ENCODE measurements around the gene RAB35.

Gene RAB35

DNA sequence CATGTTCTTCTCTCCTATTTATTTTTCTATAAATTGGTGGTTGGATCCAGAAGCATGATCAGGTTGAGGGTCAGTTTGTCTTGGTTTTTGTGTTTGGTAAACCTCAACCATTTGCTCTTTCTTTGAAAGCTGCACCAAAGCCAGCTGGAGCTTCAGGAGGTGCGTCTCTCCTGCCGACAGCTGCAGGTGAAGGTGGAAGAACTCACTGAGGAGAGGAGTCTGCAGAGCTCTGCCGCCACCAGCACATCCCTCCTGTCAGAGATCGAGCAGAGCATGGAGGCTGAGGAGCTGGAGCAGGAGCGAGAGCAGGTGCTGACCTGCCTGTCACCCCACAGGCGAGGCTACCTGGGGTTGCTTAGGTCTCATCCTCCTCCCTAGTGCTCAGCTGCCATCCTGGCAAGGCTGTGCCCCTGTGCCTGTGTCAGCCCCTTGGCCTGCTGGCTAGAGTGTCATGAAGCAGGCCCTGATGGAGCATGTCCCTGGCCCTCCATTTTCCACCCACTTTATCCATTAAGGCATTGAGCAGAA, 45.0 kb downstream of the RAB35 start:
- Histone ChIP-seq H3K36me3 (ENCODE audit: control insufficient read depth in 2 of 2, insufficient read depth in 2 of 2, low read length in 2 of 2) (no peaks in the 10 kb centered on the region), H3K9ac (ENCODE audit: low read length in 2 of 2) (no peak overlapping the region), H3K4me3 (ENCODE audit: low read length in 2 of 2) (no peak overlapping the region), H3K27ac (ENCODE audit: low read length) (no peak overlapping the region), H3K4me1 (ENCODE audit: control insufficient read depth, insufficient read depth, low read length) (no peaks in the 10 kb centered on the region), H3K9me3 (ENCODE audit: control insufficient read depth in 2 of 2, low read length in 2 of 2) (no peaks in the 10 kb centered on the region), H3K27me3 (ENCODE audit: control insufficient read depth in 1 of 2, insufficient read depth in 2 of 2, low read length in 2 of 2) (no peaks in the 10 kb centered on the region)

DNA sequence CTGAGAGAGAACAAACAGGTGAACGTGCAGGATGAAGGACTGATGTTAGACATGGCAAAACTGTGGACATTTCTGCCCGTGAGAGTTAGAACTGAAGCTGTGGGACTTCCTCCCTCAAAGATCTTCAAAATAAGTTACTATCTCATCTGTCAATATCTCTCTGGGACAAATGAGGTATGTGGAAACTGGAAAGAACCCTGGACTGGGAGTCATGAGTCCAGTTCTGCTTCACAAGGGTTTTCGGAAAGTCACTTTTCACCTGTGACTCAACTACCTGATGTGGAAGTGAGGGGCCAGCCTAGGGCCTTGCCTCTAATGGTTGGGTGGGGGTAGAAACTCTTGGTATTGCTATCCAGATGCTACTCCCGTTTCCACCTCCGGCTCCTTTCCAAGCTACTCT, 47.3 kb downstream of the RAB35 start:
- H3K27ac ChIP-seq (ENCODE audit: low read length), result no peak overlapping the region
- H3K9ac ChIP-seq (ENCODE audit: low read length in 2 of 2), result no peak overlapping the region
- H3K4me1 ChIP-seq (ENCODE audit: control insufficient read depth, insufficient read depth, low read length), result no peaks in the 10 kb centered on the region
- no peaks in the 10 kb centered on the region for H3K9me3 ChIP-seq (ENCODE audit: control insufficient read depth in 2 of 2, low read length in 2 of 2)
- no peak overlapping the region for H3K4me3 ChIP-seq (ENCODE audit: low read length in 2 of 2)
- H3K27me3 ChIP-seq (ENCODE audit: control insufficient read depth in 1 of 2, insufficient read depth in 2 of 2, low read length in 2 of 2), result peaks cover 4 to 5% of the 10 kb centered on the region in 2 donors
- no peaks in the 10 kb centered on the region for H3K36me3 ChIP-seq (ENCODE audit: control insufficient read depth in 2 of 2, insufficient read depth in 2 of 2, low read length in 2 of 2)

DNA sequence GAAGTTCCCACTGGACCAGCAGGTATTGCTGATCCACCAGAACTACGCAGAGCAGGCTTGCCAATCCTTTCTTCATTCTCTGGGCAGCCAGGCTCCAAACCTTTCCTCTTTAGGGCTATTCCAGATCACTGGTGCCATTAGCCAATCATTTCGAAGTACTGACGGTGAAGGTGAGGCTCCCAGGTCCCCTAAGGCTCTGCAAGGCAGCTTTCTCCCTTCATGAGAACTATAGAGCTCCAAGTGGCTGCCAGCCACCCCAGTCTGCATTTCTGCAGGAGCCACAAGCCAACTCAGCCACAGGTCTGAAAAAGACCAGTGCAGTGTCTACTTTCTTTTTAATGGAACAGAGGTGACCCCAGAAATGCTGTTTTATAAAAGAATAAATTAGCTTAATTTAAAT, 48.7 kb downstream of the RAB35 start:
- Histone ChIP-seq H3K9me3 (ENCODE audit: control insufficient read depth in 2 of 2, low read length in 2 of 2) (no peaks in the 10 kb centered on the region), H3K36me3 (ENCODE audit: control insufficient read depth in 2 of 2, insufficient read depth in 2 of 2, low read length in 2 of 2) (no peaks in the 10 kb centered on the region), H3K27me3 (ENCODE audit: control insufficient read depth in 1 of 2, insufficient read depth in 2 of 2, low read length in 2 of 2) (peaks cover 7 to 9% of the 10 kb centered on the region in 2 donors), H3K27ac (ENCODE audit: low read length) (no peak overlapping the region), H3K9ac (ENCODE audit: low read length in 2 of 2) (no peak overlapping the region), H3K4me1 (ENCODE audit: control insufficient read depth, insufficient read depth, low read length) (no peaks in the 10 kb centered on the region), H3K4me3 (ENCODE audit: low read length in 2 of 2) (no peak overlapping the region)

DNA sequence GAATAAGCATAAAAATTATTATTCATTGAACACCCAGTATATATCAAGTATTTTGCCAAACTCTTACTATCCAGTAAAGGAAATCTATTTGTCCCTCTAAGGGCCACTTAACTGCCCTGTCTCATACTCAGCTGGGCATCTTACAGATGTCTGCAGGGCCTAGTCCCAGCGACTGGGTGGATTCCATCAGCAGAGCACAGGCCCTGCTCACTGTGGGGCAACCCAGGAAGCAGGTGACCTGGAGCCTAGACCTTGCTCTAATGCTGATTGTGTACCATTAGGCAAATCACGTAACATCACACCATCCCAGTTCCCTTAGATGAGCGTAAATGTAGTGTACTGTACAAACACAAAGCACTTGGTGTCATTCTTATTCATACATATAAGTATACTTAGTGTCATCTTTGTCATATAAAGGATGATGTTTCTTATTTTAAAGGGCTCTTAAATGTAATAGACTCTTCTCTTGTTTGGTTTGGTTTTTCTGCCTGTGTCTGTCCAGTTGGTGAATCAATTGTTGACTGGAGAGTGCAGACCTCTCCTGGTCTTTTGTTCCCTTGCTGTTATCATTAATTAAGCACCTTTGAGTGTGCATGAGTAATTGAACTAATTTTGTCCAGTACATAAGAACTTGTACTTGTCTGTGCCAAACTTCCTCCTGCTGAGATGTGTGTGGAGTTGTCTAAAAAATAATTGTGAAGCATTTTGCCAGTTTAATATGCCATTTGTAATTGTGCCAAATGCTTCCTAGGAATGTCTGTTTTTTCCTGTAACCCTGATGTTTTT, 49.3 kb downstream of the RAB35 start:
- no peaks in the 10 kb centered on the region for H3K9me3 ChIP-seq (ENCODE audit: control insufficient read depth in 2 of 2, low read length in 2 of 2)
- H3K27me3 ChIP-seq (ENCODE audit: control insufficient read depth in 1 of 2, insufficient read depth in 2 of 2, low read length in 2 of 2), result peaks cover 7 to 14% of the 10 kb centered on the region in 2 donors
- no peak overlapping the region for H3K9ac ChIP-seq (ENCODE audit: low read length in 2 of 2)
- no peaks in the 10 kb centered on the region for H3K4me1 ChIP-seq (ENCODE audit: control insufficient read depth, insufficient read depth, low read length)
- no peak overlapping the region for H3K4me3 ChIP-seq (ENCODE audit: low read length in 2 of 2)
- H3K27ac ChIP-seq (ENCODE audit: low read length), result no peak overlapping the region
- no peaks in the 10 kb centered on the region for H3K36me3 ChIP-seq (ENCODE audit: control insufficient read depth in 2 of 2, insufficient read depth in 2 of 2, low read length in 2 of 2)

DNA sequence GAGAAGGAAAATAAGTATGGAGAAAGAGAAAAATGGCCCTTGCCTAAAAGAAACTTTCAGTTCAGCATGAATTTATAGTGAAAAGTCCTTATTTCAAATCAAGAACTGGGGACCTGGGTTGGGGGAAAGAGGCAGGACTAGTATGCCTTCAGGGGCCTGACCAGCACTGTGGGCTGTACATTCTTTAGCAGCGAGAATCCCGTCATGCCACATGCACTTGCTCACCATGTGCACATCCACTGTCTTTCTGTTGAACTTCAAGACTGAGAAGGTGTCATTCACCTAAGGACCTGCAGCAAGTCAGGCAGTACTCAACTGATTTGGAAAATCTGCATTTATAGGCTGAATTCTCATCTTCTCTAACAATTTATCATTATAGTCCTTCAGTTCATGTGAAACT, 50.2 kb downstream of the RAB35 start:
- no peaks in the 10 kb centered on the region for H3K36me3 ChIP-seq (ENCODE audit: control insufficient read depth in 2 of 2, insufficient read depth in 2 of 2, low read length in 2 of 2)
- no peak overlapping the region for H3K27ac ChIP-seq (ENCODE audit: low read length)

DNA sequence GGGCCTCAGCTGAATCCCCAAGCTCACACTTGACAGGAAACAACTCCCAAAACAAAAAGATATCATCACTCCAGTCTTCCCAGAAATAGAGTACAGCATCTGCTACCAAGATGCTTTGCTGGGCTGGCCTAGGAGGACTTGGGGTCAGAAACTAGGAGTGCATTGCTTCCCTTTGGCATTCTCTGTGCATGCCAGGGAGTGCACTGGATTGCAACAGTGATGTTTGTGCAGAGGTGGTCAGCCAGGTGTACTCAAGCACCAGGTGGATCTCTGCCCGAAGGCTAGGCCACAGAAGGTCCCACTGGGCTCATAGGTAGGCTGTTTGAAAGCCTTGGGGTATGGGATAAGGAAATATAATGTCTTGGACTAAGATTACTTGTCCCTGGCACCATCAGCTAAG, 51.1 kb downstream of the RAB35 start:
- H3K9ac ChIP-seq (ENCODE audit: low read length in 2 of 2), result no peak overlapping the region
- H3K27ac ChIP-seq (ENCODE audit: low read length), result no peak overlapping the region
- peaks cover 7 to 15% of the 10 kb centered on the region in 2 donors for H3K27me3 ChIP-seq (ENCODE audit: control insufficient read depth in 1 of 2, insufficient read depth in 2 of 2, low read length in 2 of 2)
- H3K4me1 ChIP-seq (ENCODE audit: control insufficient read depth, insufficient read depth, low read length), result no peaks in the 10 kb centered on the region
- H3K4me3 ChIP-seq (ENCODE audit: low read length in 2 of 2), result no peak overlapping the region
- no peaks in the 10 kb centered on the region for H3K36me3 ChIP-seq (ENCODE audit: control insufficient read depth in 2 of 2, insufficient read depth in 2 of 2, low read length in 2 of 2)
- no peaks in the 10 kb centered on the region for H3K9me3 ChIP-seq (ENCODE audit: control insufficient read depth in 2 of 2, low read length in 2 of 2)

More for the DNA sequence above, 50.2 kb downstream of the RAB35 start:
- Histone ChIP-seq H3K9me3 (ENCODE audit: control insufficient read depth in 2 of 2, low read length in 2 of 2) (no peaks in the 10 kb centered on the region), H3K27me3 (ENCODE audit: control insufficient read depth in 1 of 2, insufficient read depth in 2 of 2, low read length in 2 of 2) (peaks cover 7 to 15% of the 10 kb centered on the region in 2 donors), H3K4me3 (ENCODE audit: low read length in 2 of 2) (no peak overlapping the region), H3K9ac (ENCODE audit: low read length in 2 of 2) (no peak overlapping the region), H3K4me1 (ENCODE audit: control insufficient read depth, insufficient read depth, low read length) (no peaks in the 10 kb centered on the region)

DNA sequence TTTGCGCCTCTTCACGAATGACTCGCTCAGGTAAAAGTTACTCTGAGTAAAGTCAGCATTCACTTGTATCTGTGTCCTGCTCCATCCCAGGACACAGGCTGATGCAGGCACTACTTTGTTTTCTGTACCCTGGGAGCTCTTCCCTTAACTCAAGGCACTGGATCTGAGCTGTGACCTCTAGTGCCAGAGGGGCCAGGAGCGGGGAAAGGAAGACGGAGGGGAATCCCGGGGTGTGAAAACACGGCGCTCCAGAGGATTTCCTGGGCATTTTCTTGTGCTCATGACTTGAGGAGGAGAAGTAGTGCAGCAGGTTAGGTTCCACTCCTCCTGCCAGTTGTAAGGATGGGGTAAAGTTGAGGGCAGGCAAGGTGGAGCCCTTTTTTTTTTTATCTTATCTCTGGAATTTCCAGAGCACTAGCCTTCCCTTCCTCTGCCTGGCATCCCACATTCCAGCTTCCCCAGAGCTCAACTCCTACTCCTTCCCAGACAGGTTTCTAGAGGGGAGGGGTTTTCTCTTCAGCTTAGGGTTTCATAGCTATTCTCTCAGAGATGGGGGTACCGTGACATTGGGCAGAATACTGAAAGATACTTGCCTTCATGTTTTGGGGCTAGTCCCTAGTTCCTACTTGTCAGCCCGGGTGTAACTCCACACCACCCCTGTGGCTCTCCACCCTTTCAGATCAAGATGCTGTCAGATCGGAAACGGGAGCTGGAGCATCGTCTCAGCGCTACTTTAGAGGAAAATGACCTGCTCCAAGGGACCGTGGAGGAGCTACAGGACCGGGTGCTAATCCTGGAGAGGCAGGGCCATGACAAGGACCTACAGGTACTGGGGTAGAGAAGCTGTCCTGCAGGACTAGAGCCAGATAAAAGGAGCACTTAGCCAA, 52.3 kb downstream of the RAB35 start:
- Histone ChIP-seq H3K36me3 (ENCODE audit: control insufficient read depth in 2 of 2, insufficient read depth in 2 of 2, low read length in 2 of 2) (no peaks in the 10 kb centered on the region), H3K27ac (ENCODE audit: low read length) (no peak overlapping the region), H3K4me3 (ENCODE audit: low read length in 2 of 2) (no peak overlapping the region), H3K4me1 (ENCODE audit: control insufficient read depth, insufficient read depth, low read length) (no peaks in the 10 kb centered on the region), H3K9me3 (ENCODE audit: control insufficient read depth in 2 of 2, low read length in 2 of 2) (no peaks in the 10 kb centered on the region), H3K27me3 (ENCODE audit: control insufficient read depth in 1 of 2, insufficient read depth in 2 of 2, low read length in 2 of 2) (peaks cover 7 to 15% of the 10 kb centered on the region in 2 donors), H3K9ac (ENCODE audit: low read length in 2 of 2) (no peak overlapping the region)

DNA sequence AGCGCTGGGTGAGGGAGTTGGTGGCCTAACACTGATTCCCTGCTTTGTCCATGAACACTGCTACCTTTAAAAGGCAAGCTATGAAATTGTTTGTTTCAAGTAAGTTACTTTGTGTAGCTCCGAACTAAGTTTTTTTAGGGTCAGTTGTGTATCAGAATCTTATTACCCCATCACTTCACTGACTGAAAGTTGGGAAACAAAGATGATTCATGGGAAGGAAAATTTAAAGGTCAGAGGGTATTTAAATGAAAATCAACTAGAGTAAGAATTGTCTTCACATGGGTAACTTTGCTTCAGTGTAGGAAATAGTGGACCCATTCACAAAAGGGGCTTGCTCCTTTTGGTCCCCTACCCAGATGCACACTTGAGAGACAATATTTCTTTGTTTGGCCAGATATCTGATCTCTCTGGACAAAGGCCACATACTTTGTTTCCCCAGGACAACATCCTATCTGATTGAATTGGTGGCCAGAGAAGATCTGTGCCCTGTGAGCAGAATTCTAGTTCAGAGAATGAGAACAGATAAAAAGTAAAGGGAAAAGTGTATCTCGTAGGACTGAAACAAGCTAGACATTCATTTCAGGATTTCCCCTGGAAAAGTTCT, 53.5 kb downstream of the RAB35 start:
- Histone ChIP-seq H3K27ac (ENCODE audit: low read length) (no peak overlapping the region), H3K9ac (ENCODE audit: low read length in 2 of 2) (no peak overlapping the region), H3K27me3 (ENCODE audit: control insufficient read depth in 1 of 2, insufficient read depth in 2 of 2, low read length in 2 of 2) (peaks cover 7 to 15% of the 10 kb centered on the region in 2 donors), H3K4me3 (ENCODE audit: low read length in 2 of 2) (no peak overlapping the region), H3K9me3 (ENCODE audit: control insufficient read depth in 2 of 2, low read length in 2 of 2) (no peaks in the 10 kb centered on the region), H3K4me1 (ENCODE audit: control insufficient read depth, insufficient read depth, low read length) (no peaks in the 10 kb centered on the region), H3K36me3 (ENCODE audit: control insufficient read depth in 2 of 2, insufficient read depth in 2 of 2, low read length in 2 of 2) (no peaks in the 10 kb centered on the region)

DNA sequence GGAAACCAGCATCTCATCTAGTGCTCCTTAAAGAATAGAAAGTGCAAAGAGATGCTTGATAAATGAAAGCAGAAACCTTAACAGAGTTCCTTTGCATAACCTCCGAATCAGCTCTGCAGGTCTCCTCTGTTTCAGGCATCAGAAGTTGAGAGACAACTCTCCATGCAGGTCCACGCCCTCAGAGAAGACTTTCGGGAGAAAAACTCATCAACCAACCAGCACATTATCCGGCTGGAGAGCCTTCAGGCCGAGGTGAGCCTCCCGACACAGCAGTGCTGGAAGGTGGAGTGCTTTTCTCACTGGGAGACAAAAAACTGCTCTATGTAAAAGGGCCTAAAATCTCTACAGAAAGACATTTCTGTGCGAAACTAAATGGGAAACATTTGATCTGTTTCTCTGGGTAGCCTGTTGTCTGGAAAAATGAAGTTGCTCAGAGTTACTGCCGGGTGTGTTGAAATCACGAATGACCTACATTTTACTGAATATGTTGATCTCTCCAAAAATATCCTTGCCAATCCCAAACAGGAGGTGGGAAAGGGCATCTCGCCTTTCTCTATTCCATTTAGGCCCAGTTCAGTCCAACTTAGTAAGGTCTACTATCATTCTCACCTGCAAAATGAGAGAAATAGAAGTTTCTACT, 54.9 kb downstream of the RAB35 start:
- H3K4me3 ChIP-seq (ENCODE audit: low read length in 2 of 2), result no peak overlapping the region
- H3K27ac ChIP-seq (ENCODE audit: low read length), result no peak overlapping the region
- H3K36me3 ChIP-seq (ENCODE audit: control insufficient read depth in 2 of 2, insufficient read depth in 2 of 2, low read length in 2 of 2), result no peaks in the 10 kb centered on the region
- H3K4me1 ChIP-seq (ENCODE audit: control insufficient read depth, insufficient read depth, low read length), result no peaks in the 10 kb centered on the region
- H3K9ac ChIP-seq (ENCODE audit: low read length in 2 of 2), result no peak overlapping the region
- H3K9me3 ChIP-seq (ENCODE audit: control insufficient read depth in 2 of 2, low read length in 2 of 2), result no peaks in the 10 kb centered on the region
- peaks cover 7 to 15% of the 10 kb centered on the region in 2 donors for H3K27me3 ChIP-seq (ENCODE audit: control insufficient read depth in 1 of 2, insufficient read depth in 2 of 2, low read length in 2 of 2)

DNA sequence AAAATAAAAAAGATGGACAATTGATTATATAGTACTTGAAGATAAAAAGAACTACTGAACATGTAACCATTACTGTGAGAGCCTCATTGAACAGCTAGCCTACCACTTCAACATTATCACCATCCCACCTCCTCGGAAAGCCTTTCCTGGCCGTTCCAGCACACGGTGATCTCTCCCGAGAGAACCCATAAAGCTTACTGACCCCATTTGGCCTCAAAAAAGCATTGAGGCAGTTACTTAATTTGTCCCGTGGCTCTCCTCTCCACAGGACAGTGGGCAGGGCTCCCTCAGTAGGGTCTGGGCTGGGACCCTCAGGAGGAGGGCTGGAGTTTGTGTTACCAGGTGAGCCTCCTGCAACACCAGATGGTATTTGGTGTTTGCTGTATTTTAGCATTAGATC, 55.8 kb downstream of the RAB35 start:
- H3K27ac ChIP-seq (ENCODE audit: low read length), result no peak overlapping the region
- H3K4me1 ChIP-seq (ENCODE audit: control insufficient read depth, insufficient read depth, low read length), result no peaks in the 10 kb centered on the region
- no peaks in the 10 kb centered on the region for H3K36me3 ChIP-seq (ENCODE audit: control insufficient read depth in 2 of 2, insufficient read depth in 2 of 2, low read length in 2 of 2)
- peaks cover 7 to 15% of the 10 kb centered on the region in 2 donors for H3K27me3 ChIP-seq (ENCODE audit: control insufficient read depth in 1 of 2, insufficient read depth in 2 of 2, low read length in 2 of 2)
- H3K9ac ChIP-seq (ENCODE audit: low read length in 2 of 2), result no peak overlapping the region
- no peak overlapping the region for H3K4me3 ChIP-seq (ENCODE audit: low read length in 2 of 2)
- no peaks in the 10 kb centered on the region for H3K9me3 ChIP-seq (ENCODE audit: control insufficient read depth in 2 of 2, low read length in 2 of 2)
